ENCODE measurements around the gene RPS23.
A peak's percentile ranks its signal among the peaks of the same experiment; 100 is the strongest.

The RPS23 gene

GRCh38 chr5:82246960-82247574, 31.1 kb downstream of the RPS23 start:
- in situ Hi-C loops (cut with HindIII; ENCODE audit: low sequenced_read_pairs) = no loop called here
- no peak for DNase-seq (ENCODE audit: low read depth, low spot score)
- no peak for TF ChIP-seq CTCF (IDR thresholded peaks at IDR 0.05; ENCODE audit: low read depth, low read length)
- no peak overlapping the region for H3K4me3 ChIP-seq (ENCODE audit: low read depth, low read length)

- no peak for DNase-seq (ENCODE audit: low read depth, low spot score)
- TF ChIP-seq CTCF (IDR thresholded peaks at IDR 0.05; ENCODE audit: low read depth, low read length) = no peak
- H3K4me3 ChIP-seq (ENCODE audit: low read depth, low read length) = no peak overlapping the region
- in situ Hi-C loops (cut with HindIII; ENCODE audit: low sequenced_read_pairs) = no loop called here
These were observed 33.1 kb downstream of the RPS23 start for GRCh38 chr5:82244854-82245635.

GRCh38 chr5:82244151-82244550, 34.0 kb downstream of the RPS23 start:
- no peak for TF ChIP-seq CTCF (IDR thresholded peaks at IDR 0.05; ENCODE audit: low read depth, low read length)
- in situ Hi-C loops (cut with HindIII; ENCODE audit: low sequenced_read_pairs) = no loop called here
- DNase-seq (ENCODE audit: low read depth, low spot score) = no peak
- H3K4me3 ChIP-seq (ENCODE audit: low read depth, low read length) = no peak overlapping the region

GRCh38 chr5:82234885-82235284, 43.3 kb downstream of the RPS23 start:
- no peak for TF ChIP-seq CTCF (IDR thresholded peaks at IDR 0.05; ENCODE audit: low read depth, low read length)
- in situ Hi-C loops (cut with HindIII; ENCODE audit: low sequenced_read_pairs) = no loop called here
- no peak for DNase-seq (ENCODE audit: low read depth, low spot score)
- H3K4me3 ChIP-seq (ENCODE audit: low read depth, low read length) = no peak overlapping the region

GRCh38 chr5:82225525-82226172, 52.5 kb downstream of the RPS23 start:
- in situ Hi-C loops (cut with HindIII; ENCODE audit: low sequenced_read_pairs) = no loop called here
- no peak overlapping the region for H3K4me3 ChIP-seq (ENCODE audit: low read depth, low read length)
- DNase-seq (ENCODE audit: low read depth, low spot score) = peak; percentile 71
- TF ChIP-seq CTCF (IDR thresholded peaks at IDR 0.05; ENCODE audit: low read depth, low read length) = peak; percentile 80

All from astrocyte of the spinal cord (primary cell).